GM21447 (cell line): ENCODE data around the gene NAXE.
A peak's percentile ranks its signal among the peaks of the same experiment; 100 is the strongest.
"Not testable (repeated sequence)": the region's sequence is repeated elsewhere in the genome, so short reads cannot be mapped to it uniquely, and the experiment has no call there.

Experiments
- ATAC-seq: cut with Tn5 transposase; IDR thresholded peaks from one replicate; pipeline ENCODE4 v1.9.1; 2021; ENCODE audit not compliant: unreplicated experiment

The NAXE gene

DNA sequence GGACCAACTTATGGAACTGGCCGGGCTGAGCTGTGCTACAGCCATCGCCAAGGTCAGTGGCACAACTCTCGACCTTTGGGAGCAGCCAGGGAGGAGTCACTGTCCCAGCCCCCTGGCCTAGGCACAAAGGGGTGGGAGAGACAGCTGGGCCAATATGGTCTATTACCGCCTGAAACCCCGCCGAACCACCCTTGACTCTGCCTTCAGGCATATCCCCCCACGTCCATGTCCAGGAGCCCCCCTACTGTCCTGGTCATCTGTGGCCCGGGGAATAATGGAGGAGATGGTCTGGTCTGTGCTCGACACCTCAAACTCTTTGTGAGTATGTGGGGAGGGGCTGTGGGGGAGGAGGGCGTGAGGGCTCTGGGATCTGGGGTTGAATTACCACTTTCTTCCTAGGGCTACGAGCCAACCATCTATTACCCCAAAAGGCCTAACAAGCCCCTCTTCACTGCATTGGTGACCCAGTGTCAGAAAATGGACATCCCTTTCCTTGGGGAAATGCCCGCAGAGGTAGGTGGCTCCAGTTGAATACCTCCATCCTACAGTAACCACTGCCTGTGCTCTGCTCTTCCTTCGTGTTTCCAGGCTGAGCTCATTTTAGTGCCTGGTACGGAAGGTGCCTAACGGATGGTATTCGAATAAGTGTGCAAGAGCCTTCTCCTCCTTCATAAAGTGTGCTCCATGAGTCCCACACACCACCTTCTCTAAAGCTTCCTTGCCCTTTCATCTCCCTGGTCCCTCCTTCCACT is 758 bp downstream of the NAXE start:
- no peak for ATAC-seq

DNA sequence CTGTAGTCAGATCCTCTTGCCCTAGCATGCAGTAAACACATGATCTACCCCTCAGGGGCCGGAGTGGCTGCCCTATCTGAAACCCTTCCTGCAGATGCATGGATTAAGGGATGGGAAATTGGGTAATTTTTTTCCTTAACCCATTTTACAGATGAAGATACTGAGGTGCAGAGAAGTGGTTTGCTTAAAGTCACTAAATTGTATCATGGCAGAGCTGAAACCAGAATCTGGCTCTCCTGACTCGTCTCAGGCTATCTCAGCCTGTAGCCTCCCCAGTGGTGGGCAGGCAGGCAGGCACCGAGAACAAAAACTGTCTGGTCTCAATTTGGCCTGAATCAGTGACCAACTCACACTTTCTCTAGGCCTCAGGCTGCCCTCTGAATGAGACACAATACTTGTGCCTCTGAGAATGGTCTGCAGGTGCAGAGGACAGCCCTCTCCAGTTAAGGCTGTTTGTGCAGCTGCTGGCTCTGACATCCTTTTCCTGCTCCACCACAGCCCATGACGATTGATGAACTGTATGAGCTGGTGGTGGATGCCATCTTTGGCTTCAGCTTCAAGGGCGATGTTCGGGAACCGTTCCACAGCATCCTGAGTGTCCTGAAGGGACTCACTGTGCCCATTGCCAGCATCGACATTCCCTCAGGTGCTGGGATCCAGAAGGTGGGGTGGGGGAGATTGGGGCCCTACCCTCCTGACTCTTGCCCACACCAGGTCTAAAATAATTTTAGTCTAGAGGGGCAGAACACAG is 1.5 kb downstream of the NAXE start:
- ATAC-seq, result no peak

DNA sequence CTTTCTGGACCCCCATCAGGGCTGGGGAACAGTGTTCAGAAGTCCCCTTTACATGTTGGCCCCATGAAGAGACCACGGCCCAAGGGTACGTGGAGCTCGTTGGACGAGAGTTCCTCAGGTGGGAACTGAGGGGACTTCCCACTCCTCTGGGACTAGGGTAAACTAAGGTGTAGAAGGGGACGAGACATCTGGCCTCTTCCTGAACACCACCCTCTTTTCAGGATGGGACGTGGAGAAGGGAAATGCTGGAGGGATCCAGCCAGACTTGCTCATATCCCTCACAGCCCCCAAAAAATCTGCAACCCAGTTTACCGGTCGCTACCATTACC is 2.0 kb downstream of the NAXE start:
- no peak for ATAC-seq

DNA sequence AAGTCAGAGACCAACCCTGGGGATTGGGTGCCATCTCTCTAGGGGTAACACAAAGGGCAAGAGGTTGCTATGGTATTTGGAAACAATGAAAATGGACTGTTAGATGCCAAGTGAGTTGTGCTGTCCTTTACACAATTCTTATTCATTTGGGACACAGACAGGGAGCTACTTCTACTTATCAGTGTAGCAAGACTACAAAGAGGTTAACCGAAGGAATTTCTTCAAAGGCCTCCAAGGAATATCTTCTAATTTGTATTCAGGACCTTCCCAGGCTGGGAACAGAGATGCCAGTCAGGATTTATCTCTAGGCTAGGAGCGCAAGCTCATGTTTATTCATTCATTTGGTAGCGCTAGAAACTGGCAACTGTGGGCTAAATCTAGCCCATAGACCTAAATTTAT is 2.6 kb downstream of the NAXE start:
- ATAC-seq, result no peak

DNA sequence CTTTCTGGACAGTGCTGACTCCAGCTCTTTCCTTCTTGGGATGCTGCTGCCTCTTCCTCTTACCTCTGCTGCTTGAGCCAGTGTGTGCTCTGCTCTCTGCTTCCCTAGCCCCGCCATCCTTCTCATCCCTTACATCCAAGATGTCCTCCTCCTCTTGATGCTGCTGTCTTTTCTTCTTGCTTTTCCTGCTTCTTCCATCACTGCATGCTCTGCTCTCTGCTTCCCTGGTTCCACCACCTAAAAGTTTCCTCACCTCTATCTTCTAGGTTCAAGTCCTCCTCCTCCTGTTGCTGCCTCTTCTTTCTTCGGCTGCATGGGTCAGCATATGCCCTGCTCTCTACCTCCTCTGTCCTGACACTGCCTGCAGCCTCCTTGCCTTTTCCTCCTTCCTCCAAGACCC is 3.4 kb downstream of the NAXE start:
- no peak for ATAC-seq

DNA sequence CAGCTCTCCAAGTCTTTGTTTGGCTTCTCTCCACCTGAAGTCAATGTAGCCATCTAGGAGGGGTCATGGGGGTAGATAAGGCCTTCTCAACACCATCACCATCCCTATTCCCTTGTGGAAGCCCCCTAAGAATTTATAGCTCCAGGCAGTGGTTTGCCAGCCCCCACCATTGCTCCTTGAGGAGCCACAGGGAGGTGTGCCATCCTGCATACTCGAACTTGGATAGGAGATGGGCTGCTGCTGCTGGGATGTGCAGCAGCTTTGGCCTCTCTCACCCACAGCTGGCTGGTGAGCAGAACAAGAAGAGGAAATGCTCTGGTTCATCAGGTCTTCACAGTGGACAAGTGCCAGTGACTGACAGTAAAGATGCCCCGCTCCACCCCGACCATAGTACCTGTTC is 4.8 kb downstream of the NAXE start:
- no peak for ATAC-seq

DNA sequence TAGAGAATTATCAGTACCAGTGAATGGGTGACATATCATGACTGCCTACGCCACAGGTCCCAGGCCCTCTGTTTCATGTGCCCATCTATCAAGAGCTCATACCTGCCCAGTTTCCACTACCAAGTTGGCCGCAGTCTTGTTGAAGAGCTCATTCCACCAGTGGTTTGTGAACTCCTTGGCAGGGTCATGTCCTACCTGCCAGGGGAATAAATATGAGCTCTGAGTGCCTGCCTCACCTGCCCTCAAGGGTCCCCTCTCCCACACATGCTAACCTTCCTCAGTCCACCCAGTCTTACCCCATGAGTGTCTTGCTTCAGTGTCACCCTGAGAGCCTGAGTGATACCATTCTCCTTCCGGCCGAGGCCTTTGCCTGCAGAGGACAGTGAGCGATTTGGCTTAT is 6.5 kb downstream of the NAXE start:
- ATAC-seq, result no peak

DNA sequence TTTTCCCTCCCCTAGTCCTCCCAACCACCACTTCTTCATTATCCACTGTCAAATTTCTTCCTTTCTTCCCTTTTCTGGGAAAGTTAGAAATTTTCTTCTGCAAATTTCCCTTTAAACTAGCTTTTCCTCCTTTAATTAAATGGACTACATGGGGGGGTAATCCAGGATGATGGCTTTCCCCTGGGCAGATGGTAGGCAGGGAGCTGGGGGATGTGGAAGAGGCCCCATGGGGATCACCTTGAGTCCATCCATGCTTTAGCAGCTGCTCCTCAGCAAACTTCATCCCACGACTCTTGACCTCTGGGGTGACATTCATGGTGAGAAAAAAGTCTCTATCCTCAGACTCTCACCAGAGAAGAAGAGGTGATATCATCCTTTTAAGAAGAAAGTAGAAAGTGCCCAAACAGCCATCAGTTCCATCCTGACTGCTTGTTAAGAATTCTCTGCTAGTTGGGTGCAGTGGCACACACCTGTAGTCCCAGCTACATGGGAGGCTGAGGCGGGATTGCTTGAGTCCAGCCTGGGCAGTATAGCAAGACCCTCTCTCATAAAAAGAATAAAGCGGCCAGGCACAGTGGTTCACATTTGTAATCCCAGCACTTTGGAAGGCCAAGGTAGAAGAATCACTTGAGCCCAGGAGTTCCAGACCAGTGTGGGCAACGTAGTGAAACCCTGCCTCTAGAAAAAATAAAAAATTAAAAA is 7.3 kb downstream of the NAXE start:
- no peak for ATAC-seq

DNA sequence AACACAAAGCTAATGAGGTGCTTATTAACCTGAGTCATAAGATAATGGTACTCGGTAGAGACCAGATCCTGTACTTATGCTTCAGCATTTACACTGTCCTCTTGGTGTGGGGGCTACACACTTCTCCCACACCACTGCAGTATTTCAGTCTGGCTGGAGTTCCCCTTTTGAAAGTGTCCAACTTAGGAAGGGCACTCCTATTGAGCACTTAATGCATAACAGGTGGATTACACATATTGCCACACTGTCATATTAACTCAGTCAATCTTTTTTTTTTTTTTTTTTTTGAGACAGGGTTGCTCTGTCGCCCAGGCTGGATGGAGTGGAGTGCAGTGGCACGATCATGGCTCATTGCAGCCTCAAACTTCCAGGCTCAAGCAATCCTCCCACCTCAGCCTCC is 8.2 kb downstream of the NAXE start:
- ATAC-seq, result no peak

DNA sequence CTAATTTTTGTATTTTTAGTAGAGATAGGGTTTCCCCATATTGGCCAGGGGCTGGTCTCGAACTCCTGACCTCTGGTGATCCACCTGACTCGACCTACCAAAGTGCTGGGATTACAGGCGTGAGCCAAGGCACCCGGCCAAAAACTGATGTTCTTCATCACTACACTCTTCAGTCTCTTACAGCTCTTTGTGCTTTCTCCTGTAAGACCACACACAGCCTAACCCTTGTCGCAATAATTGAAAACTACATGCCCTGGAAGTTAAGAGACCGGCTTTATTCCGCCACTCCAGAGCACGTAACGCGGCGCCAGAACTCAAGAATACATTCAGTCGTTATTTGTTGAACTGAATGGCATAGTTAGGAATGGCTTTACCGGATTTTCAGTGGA is 9.2 kb downstream of the NAXE start:
- ATAC-seq, result no peak

DNA sequence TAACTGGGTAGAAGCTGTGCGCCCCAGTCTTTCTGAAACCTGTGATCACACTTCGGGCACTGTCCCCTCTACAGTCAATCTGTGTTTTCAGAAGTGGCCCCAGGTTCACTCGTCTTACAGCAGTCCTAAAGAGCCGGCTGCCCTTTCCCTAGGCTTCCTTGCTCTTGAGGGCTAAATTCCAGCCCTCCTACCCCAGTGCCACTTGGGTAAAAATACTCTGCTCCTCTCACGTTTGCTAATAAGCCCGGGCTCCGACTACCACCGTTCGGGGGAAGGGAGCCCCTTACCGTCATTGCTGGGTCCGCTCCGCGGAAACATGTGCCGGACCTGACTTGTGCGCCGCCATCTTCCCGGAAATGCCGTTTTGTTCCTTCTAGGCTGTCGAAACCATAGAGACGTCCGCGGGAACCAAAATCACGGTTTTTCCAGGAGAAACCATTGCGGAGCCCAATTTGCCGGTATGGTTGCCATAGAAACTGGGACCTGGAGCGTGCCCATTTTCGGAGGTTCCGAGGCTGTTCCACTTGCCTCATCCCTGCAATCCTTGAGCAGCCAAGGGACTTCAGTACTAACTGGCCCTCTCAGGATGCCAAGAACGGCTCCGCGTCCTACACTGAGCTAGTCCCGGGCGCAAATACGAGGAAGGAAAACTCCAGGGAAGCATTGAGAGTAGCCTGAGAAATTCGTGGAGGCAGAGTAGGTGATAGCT is 9.7 kb downstream of the NAXE start, which contains the start of gene GPATCH4:
Gene GPATCH4, minus strand, starts transcription at position 358 of the 709 bp plus-strand sequence.
- peak; percentile 71 for ATAC-seq

DNA sequence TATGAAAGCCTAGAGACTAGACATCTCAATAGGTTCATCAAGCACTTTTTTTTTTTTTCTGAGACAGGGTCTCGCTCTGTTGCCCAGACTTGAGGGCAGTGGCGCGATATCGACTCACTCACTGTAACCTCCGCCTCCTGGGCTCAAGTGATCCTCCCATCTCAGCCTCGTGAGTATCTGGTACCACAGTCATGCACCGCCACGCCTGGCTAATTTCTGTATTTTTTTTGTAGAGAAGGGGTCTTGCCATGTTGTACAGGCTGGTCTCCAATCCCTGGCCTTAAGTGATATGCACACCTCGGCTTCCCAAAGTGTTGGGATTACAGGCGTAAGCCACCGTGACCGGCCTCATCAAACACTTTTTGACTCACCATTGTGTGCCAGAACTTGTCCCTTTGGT is 10.3 kb downstream of the NAXE start:
- ATAC-seq, result no peak

DNA sequence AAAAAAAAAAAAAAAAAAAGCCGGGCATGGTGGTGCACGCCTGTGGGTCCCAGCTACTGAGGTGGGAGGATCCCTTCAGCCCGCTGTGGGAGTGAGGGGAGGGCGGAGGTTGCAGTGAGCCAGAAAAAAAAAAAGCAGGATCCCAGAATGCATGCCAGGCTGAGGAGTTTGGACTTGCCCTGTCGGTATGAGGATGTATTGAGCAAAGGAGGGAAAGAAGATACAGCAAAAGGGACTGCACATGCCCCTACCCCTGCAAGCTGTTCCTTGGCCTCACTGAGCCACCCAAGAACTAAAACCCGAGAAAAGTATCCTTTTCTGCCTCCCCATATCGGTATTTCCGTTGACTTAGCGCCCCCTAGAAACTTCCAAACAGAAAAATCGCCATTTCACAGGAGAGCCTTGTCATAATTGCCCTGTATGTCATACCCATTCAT is 11.0 kb downstream of the NAXE start:
- no peak for ATAC-seq

DNA sequence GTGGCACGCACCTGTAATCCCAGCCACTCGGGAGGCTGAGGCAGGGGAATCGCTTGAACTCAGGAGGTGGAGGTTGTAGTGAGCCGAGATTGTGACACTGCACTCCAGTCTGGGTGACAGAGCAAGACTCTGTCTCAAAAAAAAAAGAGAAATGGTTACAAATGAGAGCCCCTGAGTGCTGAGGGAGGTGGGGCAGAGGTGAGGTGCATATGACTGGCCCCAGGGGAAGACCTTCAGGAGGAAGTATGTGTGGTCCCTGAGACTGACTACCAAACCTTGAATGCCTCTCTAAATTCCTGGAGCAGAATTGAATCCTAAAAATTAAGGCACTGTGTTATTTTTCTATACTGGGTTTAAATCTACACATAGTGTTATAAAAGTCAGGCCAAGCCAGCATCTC is 15.8 kb downstream of the NAXE start:
- not testable (repeated sequence) for ATAC-seq

DNA sequence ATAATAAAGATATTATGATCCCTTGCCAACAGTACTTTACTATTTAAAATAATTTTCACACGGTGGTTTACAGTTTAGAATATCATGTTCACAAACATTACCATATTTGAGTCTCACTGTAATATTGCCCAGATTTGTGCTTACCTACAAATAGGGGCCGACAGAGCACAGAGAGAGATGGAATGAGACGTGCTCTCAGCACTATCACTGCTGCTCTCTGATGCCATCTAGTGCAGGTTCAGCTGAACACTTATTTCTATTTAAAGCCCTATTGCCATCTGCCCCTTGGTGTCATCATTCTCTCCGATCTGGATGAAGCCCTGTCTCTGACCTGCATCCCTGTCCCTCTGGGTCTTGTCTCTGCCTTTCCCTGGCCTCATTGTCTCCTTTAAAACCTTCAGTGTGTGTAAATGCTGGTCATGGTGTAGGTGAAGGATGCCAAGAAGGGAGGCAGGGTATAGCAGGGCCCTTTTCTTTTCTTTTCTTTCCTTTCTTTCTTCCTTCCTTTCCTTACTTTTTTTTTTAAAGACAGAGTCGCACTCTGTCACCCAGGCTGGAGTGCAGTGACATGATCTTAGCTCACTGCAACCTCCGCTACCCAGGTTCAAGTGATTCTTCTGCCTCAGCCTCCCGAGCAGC is 16.6 kb downstream of the NAXE start:
- peak; percentile 77 for ATAC-seq

DNA sequence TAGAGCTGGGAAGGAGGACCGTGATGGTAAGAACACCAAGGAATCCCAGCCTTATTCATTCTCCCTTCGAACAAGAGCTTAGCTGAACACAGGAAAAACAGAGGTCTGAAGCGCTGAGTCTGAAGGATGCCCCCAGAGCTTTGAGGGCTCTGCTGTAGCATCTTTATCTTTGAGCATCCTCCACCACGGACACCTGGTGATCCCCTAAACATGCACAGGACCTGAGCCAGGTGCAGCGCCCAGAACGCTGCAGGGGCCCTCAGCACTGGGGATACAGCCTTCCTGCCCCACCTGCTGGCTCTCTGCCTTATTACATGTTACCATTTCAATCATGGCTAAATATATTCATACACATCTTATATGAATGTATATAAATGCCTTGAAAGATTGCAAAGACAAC is 17.4 kb downstream of the NAXE start:
- ATAC-seq, result no peak

DNA sequence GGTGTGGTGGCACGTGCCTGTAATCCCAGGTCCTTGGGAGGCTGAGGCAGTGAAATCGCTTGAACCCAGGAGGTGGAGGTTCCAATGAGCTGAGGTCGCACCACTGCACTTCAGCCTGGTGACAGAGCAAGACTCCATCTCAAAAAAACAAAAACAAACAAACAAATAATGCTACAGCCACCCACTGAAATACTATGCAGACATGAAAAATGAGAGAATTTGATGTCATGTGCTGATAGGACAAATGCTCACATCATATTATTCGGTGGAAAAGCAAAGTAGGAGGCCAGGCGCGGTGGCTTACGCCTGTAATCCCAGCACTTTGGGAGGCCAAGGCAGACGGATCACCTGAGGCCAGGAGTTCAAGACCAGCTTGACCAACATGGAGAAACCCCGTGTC is 18.5 kb downstream of the NAXE start:
- ATAC-seq, result not testable (repeated sequence)

DNA sequence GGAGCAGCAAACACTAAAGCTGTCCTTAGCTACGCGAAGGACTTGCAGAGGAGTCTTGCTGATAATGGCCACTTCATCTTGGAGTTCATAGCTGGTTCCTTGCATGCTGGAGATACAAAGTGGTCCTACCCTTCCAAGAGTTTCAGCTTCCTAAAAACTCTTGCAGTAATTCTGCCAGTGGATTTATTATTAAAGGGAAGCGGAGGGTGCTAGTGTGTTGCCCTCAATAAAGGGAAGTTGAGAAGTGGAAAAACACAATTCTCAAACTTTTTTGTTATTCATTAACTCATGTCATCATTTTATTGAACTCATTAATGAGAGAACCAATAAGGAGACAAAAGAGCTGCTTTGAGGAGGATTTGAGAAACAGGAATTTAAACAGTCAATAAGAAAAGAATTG is 21.1 kb downstream of the NAXE start:
- no peak for ATAC-seq

DNA sequence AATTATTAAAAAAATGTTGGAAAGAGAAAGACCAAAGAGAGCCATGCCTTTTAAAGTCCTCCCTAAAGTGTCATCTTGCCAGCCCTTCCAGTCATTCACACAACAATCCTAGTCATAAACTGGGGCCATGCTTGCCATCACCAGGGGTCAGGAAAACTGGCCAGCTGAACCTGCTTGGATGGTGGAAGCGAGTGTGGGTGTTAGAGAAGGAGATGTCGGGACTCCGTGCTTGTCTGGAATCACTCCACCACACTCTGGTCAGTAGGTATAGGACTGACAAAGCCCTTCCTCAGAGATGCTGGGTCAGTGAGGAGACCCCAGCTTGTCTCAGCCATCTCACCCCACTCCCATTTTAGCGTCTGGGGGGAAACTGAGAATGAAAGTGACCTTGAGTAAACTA is 24.4 kb downstream of the NAXE start:
- no peak for ATAC-seq

DNA sequence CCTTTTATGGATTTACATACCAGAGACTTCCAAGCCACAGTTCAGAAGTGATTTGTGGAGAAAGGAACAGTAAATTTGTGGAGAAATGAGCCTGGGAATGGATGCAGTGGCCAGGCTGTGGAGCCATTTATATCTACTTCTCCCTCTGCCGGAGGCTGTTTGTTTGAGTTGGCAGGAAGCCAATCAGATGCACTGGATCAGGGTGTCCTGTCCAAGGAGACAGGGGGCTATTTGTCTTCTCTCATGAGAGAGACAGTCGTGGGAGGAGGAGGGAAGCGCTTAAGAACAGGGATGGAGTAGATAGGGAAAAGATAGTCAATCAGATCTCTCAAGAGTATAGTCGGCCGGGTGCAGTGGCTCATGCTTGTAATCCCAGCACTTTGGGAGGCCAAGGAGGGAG is 24.9 kb downstream of the NAXE start:
- ATAC-seq, result no peak
